ENCODE results near the gene CFAP77.

The CFAP77 gene

DNA sequence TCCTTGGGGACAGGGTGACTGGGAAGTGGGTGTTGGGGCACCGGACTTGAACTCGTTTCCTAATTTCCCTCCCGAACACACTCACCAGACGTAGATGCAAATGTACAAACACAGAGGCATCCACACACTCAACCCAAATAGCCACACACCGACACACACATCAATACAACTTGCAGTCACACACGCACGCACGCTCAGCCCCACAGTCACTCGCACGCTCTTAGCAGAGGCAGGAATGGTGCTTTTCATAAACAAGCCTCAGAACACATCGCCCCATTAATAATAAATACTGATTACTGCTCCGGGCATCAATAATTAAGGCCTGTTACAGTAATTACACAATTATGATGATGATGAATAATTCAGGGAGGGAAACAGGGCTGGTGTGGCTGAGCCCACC is 178.1 kb downstream of the CFAP77 start:
- DNase-seq (ENCODE audit: low read depth, low spot score), result no peak
- in situ Hi-C loops (cut with HindIII; ENCODE audit: low sequenced_read_pairs), result no loop called here
- no peak overlapping the region for H3K4me3 ChIP-seq (ENCODE audit: low read depth, low read length)
- TF ChIP-seq, protein P1, sequence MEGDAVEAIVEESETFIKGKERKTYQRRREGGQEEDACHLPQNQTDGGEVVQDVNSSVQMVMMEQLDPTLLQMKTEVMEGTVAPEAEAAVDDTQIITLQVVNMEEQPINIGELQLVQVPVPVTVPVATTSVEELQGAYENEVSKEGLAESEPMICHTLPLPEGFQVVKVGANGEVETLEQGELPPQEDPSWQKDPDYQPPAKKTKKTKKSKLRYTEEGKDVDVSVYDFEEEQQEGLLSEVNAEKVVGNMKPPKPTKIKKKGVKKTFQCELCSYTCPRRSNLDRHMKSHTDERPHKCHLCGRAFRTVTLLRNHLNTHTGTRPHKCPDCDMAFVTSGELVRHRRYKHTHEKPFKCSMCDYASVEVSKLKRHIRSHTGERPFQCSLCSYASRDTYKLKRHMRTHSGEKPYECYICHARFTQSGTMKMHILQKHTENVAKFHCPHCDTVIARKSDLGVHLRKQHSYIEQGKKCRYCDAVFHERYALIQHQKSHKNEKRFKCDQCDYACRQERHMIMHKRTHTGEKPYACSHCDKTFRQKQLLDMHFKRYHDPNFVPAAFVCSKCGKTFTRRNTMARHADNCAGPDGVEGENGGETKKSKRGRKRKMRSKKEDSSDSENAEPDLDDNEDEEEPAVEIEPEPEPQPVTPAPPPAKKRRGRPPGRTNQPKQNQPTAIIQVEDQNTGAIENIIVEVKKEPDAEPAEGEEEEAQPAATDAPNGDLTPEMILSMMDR (IDR thresholded peaks at IDR 0.05; ENCODE audit: low read depth, low read length), result no peak

DNA sequence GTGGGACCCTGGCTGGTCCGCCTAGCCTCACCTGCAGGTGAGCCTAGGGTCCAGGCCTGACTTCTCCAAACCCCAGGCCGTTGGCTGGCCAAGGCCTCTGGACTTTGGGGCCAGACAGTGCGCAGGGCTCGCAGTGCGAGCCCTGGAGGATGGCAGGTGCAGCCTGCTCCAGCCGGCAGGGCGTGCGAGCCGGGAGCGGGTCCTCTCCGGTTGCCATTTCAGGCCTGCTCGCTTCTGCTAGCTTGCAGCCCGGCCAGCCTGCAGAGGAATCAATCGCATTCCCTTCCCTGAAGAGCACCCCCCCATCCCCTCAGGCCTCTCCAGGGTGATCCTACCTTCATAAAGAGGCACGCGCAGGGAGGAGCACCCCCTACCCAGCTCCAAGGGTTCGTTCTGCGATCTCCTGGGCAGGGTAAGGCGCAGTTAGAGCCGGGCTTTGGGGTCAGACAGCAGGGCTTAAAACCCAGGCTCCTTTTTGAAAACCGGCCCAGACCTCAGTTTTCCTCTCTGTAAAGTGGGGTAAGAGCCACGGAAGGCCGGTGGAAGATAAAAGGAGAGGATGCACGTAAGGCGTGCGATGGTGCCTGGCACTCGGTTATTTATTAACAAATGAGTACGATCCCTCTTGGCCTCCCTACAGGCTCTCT is 178.6 kb downstream of the CFAP77 start:
- in situ Hi-C loops (cut with HindIII; ENCODE audit: low sequenced_read_pairs), result no loop called here
- no peak overlapping the region for H3K4me3 ChIP-seq (ENCODE audit: low read depth, low read length)
- TF ChIP-seq, protein P1 (IDR thresholded peaks at IDR 0.05; ENCODE audit: low read depth, low read length), result no peak
- DNase-seq (ENCODE audit: low read depth, low spot score), result no peak

DNA sequence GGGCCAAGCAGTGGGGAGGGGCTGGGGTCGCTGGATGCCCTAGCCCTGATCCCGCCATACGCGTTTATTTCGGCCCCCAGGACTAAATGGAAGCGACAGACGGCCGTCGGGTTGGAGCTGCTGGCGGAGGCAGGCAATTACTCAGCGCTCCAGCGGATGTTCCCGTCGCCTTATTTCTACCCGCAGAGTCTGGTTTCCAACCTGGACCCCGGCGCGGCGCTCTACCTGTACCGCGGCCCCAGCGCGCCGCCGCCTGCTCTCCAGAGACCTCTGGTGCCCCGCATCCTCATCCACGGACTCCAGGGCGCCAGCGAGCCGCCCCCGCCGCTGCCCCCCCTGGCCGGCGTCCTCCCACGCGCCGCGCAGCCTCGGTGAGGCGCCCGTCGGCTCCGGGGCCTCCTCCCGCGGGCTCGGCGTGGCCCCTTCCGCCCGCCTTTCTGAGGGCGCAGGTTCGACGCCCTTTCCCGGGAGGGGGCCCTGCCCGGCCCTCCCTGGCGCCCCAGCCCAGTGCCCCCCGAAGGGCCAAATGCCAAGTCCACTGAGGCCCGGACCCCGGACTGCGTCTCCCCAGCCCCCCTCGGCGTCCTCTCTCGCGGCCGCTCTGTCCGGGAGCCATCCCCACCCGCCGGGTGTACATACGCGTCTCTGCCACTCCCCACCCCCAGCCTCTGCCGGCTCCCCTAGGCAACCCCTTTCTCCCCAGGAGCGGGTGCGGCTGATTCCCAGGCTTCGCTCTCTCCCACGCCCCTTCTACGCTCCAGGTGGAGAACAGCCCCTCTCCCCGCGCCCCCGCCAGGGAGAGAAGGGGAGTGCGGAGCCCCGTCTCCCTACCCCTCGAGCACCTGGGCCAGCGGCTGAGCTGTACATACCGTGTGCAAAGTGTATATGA is 179.4 kb downstream of the CFAP77 start:
- no peak for DNase-seq (ENCODE audit: low read depth, low spot score)
- in situ Hi-C loops (cut with HindIII; ENCODE audit: low sequenced_read_pairs), result no loop called here
- TF ChIP-seq, protein P1 (IDR thresholded peaks at IDR 0.05; ENCODE audit: low read depth, low read length), result no peak
- H3K4me3 ChIP-seq (ENCODE audit: low read depth, low read length), result no peak overlapping the region

DNA sequence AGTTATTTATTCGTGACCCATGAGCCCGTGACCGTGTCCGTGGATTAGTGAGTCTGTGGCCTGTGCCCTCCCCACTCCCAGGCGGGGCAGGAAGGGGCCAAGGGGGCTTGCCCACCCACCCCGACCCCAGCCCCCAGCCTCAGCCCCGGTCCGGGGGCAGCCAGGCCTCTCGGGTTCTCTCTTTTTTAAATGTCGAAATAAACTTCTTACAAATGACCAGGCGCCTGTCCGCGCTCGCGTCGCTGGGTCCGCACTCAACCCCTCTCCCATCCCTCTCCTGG is 180.0 kb downstream of the CFAP77 start:
- DNase-seq (ENCODE audit: low read depth, low spot score), result no peak
- TF ChIP-seq, protein P1 (IDR thresholded peaks at IDR 0.05; ENCODE audit: low read depth, low read length), result no peak
- no peak overlapping the region for H3K4me3 ChIP-seq (ENCODE audit: low read depth, low read length)
- in situ Hi-C loops (cut with HindIII; ENCODE audit: low sequenced_read_pairs), result no loop called here

DNA sequence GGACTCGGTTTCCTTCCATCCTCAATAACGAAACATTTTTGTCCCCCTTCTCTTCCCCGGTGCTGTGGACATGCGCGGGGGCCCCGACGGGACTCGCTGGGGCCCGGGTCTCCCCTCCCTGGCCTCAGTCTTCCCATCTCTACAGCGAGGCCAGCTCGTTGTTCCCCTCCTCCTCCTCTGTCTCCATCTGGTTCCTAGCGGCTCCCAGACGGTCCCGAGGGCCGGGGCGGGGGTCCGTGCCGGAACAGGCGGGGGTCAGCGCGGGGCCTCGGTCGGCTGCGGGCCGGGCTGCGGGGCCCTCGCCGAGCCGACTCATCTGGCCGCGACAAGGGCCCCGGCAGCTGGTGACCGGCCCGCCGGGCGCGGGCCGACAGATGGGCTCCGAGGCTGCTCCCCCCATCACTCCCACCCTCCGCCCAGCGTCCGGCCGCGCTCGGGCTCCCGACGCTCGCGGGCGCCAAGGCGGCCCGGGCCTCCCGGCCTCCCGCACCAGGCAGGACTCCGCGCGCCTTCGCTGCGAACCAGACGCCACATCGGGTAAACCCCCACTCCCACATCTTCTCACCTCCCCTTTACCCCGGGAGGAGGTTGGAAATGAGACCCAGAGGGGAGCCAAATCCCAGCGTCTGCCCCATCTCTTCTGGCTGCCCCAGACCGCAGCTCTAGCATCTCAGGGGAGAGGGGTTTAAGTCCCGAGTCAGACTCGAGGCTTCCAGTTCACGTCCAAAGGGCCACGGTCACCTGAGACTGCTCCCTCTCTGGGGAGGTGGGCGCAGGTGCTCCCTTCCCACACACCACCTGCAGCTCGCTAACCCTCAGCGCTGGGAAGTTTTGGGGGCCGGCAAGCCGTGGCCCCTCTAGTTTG is 180.5 kb downstream of the CFAP77 start:
- DNase-seq (ENCODE audit: low read depth, low spot score), result no peak
- in situ Hi-C loops (cut with HindIII; ENCODE audit: low sequenced_read_pairs), result no loop called here
- TF ChIP-seq, protein P1 (IDR thresholded peaks at IDR 0.05; ENCODE audit: low read depth, low read length), result no peak
- H3K4me3 ChIP-seq (ENCODE audit: low read depth, low read length), result no peak overlapping the region

DNA sequence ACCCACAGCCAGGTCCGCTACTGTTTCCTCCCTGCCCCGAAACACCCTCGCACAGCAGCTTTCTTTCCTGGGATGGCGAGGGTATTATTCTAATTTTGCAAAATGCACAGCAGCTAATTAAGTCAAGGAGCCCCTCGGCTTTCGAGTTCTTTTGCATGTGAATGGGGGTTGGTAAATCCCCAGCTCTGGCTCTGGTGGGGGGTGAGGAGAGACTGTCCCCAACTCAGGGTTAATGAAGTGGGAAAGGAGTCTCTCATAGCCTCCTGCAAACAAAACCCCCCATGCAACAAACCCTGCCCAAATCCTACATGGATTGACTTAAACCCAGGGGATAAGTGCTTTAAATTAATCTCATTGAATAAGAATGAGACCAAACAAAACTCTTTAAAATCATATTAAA is 181.2 kb downstream of the CFAP77 start:
- no peak for DNase-seq (ENCODE audit: low read depth, low spot score)
- no peak overlapping the region for H3K4me3 ChIP-seq (ENCODE audit: low read depth, low read length)
- in situ Hi-C loops (cut with HindIII; ENCODE audit: low sequenced_read_pairs), result no loop called here
- TF ChIP-seq, protein P1 (IDR thresholded peaks at IDR 0.05; ENCODE audit: low read depth, low read length), result no peak
